HG02588 (cell line): ENCODE measurements around the gene TBC1D17.

Source experiments
- ATAC-seq: cut with Tn5 transposase; IDR thresholded peaks from one replicate; pipeline ENCODE4 v1.9.1; 2021; ENCODE audit warnings: mild to moderate bottlenecking, moderate library complexity; ENCODE audit not compliant: unreplicated experiment

TBC1D17 gene

DNA sequence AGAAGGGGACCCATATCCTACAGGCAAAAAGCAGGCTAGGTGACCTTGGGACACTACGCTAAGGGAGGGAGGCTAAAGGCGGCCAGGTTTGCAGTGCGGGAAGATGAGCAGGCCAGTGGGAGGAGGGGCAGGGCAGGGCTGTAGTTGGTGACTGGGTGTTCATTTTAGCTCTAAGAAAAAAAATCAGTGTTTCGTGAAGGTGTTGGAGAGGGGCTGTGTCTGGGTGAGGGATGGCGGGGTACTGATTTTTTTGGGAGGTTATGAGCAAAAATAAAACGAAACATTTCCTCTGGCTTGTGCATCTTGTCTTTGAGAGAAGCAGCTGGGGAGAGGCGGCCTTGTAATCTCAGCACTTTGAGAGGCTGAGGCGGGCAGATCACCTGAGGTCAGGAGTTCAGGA, 56.1 kb downstream of the TBC1D17 start:
- ATAC-seq: no peak

DNA sequence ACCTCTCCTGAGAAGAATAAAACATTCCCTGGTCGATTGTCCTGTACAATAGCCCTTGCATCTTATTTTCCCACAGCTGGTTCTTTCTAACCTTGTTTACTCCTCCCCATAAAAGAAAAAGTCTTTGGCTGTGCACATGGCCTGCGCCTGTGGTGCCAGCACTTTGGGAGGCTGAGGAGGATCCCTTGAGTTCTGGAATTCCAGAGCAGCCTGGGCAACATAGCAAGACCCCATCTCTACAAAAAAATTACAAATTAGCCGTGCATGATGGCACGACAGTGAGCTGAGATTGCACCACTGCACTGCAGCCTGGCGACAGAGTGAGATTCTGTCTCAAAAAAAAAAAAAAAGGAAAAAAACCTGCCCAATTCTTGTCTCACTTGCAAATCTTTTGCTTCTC, 59.0 kb downstream of the TBC1D17 start:
- ATAC-seq: no peak

DNA sequence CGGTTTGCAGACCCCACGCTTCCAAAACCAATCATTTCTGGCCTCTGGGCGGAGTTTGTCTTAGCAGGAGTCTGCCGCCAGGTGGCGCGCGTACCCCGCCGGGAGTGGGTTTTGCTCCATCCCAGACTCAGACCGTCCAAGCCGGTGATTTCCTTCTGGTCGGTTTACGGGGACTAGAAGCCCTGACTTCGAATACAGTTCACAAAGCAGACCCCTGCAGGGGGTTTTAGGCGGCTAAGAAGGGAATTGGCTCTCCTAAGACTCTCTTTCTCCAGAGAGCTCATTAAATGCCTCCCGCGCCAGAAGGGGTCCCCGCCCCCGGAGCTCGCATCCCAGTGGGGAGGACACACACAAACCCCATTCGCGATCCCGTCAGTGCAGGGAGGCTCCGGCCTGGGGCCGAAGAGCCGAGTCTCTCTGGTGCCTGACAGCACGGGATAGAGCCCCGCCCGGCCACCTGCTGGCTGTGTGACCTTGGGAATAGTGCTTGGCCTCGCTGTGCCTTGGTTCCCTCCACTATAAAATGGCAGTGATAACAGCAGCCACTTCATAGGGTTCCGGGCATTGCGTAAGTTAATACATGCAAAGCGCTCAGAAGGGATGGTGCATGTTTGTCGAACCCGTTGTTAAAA, 60.4 kb downstream of the TBC1D17 start:
- no peak for ATAC-seq
